GM18867 (cell line): Measurements from ENCODE around the gene CDHR3.
"Not testable (repeated sequence)": the region's sequence is repeated elsewhere in the genome, so short reads cannot be mapped to it uniquely, and the experiment has no call there.

ENCODE experiments used
- ATAC-seq: cut with Tn5 transposase; IDR thresholded peaks from one replicate; pipeline ENCODE4 v1.9.1; 2021; ENCODE audit warnings: mild to moderate bottlenecking, moderate library complexity; ENCODE audit not compliant: unreplicated experiment

Gene CDHR3

GRCh38 chr7:105963038-105963667 is at the start of gene CDHR3:
Gene CDHR3, plus strand, starts transcription at chr7:105963264. Its CDS starts 55 bp downstream, at chr7:105963319.
- no peak for ATAC-seq

GRCh38 chr7:105913947-105914346 is 49.1 kb upstream of the CDHR3 start:
- no peak for ATAC-seq

- no peak for ATAC-seq
Measured at GRCh38 chr7:105916603-105917002, 46.5 kb upstream of the CDHR3 start.

GRCh38 chr7:105917659-105918058 is 45.4 kb upstream of the CDHR3 start:
- no peak for ATAC-seq

- no peak for ATAC-seq
Measured at GRCh38 chr7:105920766-105921165, 42.3 kb upstream of the CDHR3 start.

- ATAC-seq, result no peak
Measured at GRCh38 chr7:105924945-105925344, 38.1 kb upstream of the CDHR3 start.

- no peak for ATAC-seq
Measured at GRCh38 chr7:105926131-105926530, 36.9 kb upstream of the CDHR3 start.

- no peak for ATAC-seq
Measured at GRCh38 chr7:105931179-105931578, 31.9 kb upstream of the CDHR3 start.

GRCh38 chr7:105932835-105933477 is 30.1 kb upstream of the CDHR3 start:
- no peak for ATAC-seq

GRCh38 chr7:105934572-105935185 is 28.4 kb upstream of the CDHR3 start:
- ATAC-seq, result no peak

- no peak for ATAC-seq
Measured at GRCh38 chr7:105935250-105935649, 27.8 kb upstream of the CDHR3 start.

- ATAC-seq, result no peak
Measured at GRCh38 chr7:105937411-105937810, 25.7 kb upstream of the CDHR3 start.

- ATAC-seq, result no peak
Measured at GRCh38 chr7:105940109-105940508, 23.0 kb upstream of the CDHR3 start.

- ATAC-seq, result no peak
Measured at GRCh38 chr7:105941596-105941995, 21.5 kb upstream of the CDHR3 start.

- ATAC-seq, result no peak
Measured at GRCh38 chr7:105943486-105943885, 19.6 kb upstream of the CDHR3 start.

GRCh38 chr7:105945848-105946247 is 17.2 kb upstream of the CDHR3 start:
- ATAC-seq, result no peak

GRCh38 chr7:105951597-105951996 is 11.5 kb upstream of the CDHR3 start:
- ATAC-seq, result no peak

GRCh38 chr7:105952917-105953595 is 10.0 kb upstream of the CDHR3 start:
- ATAC-seq, result no peak

- no peak for ATAC-seq
Measured at GRCh38 chr7:105954711-105955110, 8.4 kb upstream of the CDHR3 start.

GRCh38 chr7:105955651-105956466 is 7.2 kb upstream of the CDHR3 start:
- ATAC-seq, result not testable (repeated sequence)

- no peak for ATAC-seq
Measured at GRCh38 chr7:105958012-105958411, 5.1 kb upstream of the CDHR3 start.
